Measurements from ENCODE around the gene EDIL3.

DNA sequence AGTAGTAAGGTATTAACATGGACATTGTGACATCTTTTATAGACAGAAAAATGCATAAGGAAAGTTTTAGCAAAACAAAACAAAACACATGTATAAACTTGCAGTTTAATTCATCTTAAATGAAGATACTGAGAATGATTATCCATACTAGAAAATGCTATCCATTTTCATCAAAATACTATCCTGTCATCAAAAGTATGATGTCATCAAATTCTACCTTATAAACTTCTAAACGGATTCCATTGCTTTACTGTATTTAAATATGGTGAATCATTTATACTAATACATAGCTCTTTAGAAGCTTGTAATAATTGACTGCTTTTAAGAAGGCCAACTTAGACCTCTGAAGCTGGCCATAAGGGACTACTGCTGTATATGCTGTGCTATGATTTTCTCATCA, 221.0 kb downstream of the EDIL3 start:
- TF ChIP-seq, protein P1, sequence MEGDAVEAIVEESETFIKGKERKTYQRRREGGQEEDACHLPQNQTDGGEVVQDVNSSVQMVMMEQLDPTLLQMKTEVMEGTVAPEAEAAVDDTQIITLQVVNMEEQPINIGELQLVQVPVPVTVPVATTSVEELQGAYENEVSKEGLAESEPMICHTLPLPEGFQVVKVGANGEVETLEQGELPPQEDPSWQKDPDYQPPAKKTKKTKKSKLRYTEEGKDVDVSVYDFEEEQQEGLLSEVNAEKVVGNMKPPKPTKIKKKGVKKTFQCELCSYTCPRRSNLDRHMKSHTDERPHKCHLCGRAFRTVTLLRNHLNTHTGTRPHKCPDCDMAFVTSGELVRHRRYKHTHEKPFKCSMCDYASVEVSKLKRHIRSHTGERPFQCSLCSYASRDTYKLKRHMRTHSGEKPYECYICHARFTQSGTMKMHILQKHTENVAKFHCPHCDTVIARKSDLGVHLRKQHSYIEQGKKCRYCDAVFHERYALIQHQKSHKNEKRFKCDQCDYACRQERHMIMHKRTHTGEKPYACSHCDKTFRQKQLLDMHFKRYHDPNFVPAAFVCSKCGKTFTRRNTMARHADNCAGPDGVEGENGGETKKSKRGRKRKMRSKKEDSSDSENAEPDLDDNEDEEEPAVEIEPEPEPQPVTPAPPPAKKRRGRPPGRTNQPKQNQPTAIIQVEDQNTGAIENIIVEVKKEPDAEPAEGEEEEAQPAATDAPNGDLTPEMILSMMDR (IDR thresholded peaks at IDR 0.05) = no peak
- TF ChIP-seq EP300 (IDR thresholded peaks at IDR 0.05; ENCODE audit: low read depth) = no peak
